GM23338 (cell line): ENCODE data around the gene C19orf25. TPM values are rescaled to one million over a fixed set of nuclear protein-coding genes. Genes with fewer than 3 reads are reported as not detected.

ENCODE experiments used
- ATAC-seq: fragments of 200-7000 bp; cut with Tn5 transposase; 3 replicates; pipeline ENCODE4 v1.9.1; 2020
- DNase-seq: peaks from one replicate; pipeline ENCODE4 v3.0.0-alpha.2; 2015; ENCODE audit warnings: low spot score
- H2AFZ ChIP-seq: fragments of 200-600 bp; sonication (generic); 2 replicates; pipeline ENCODE4 v1.8.0; 2016; ENCODE audit warnings: antibody characterized with exemption, mild to moderate bottlenecking, moderate library complexity
- H3F3A ChIP-seq: fragments of 200-600 bp; sonication (generic); replicated peaks from 2 replicates; pipeline ENCODE4 v1.8.0; 2017; ENCODE audit warnings: antibody characterized with exemption, mixed run types, low read depth
- H3K27ac ChIP-seq: fragments of 200-600 bp; sonication (generic); 2 replicates; pipeline ENCODE4 v1.6.1; 2016; ENCODE audit warnings: low read depth
- H3K27me3 ChIP-seq: fragments of 200-600 bp; sonication (generic); 2 replicates; pipeline ENCODE4 v1.8.0; 2016; ENCODE audit warnings: mild to moderate bottlenecking, mixed run types, moderate library complexity; ENCODE audit not compliant: insufficient read depth
- H3K36me3 ChIP-seq: fragments of 200-600 bp; sonication (generic); 2 replicates; pipeline ENCODE4 v1.8.0; 2016; ENCODE audit warnings: mild to moderate bottlenecking; ENCODE audit not compliant: insufficient read depth
- H3K4me1 ChIP-seq: fragments of 200-600 bp; sonication (generic); 2 replicates; pipeline ENCODE4 v1.8.0; 2016; ENCODE audit warnings: mild to moderate bottlenecking, moderate library complexity; ENCODE audit not compliant: insufficient read depth
- H3K4me2 ChIP-seq: fragments of 200-600 bp; sonication (generic); 2 replicates; pipeline ENCODE4 v1.7.1; 2017; ENCODE audit warnings: mixed run types
- H3K4me3 ChIP-seq: fragments of 200-600 bp; sonication (generic); 2 replicates; pipeline ENCODE4 v1.6.1; 2016; ENCODE audit warnings: mixed run types
- H3K79me2 ChIP-seq: fragments of 200-600 bp; sonication (generic); replicated peaks from 2 replicates; pipeline ENCODE4 v1.8.0; 2017; ENCODE audit warnings: mild to moderate bottlenecking; ENCODE audit not compliant: insufficient read depth
- H3K9me2 ChIP-seq: fragments of 200-600 bp; sonication (generic); 2 replicates; pipeline ENCODE4 v1.8.0; 2017; ENCODE audit not compliant: insufficient read depth
- H4K20me1 ChIP-seq: fragments of 200-600 bp; sonication (generic); replicated peaks from 2 replicates; pipeline ENCODE4 v1.8.0; 2017; ENCODE audit warnings: mild to moderate bottlenecking; ENCODE audit not compliant: insufficient read depth
- H3K27ac Mint-ChIP-seq: 2 replicates; pipeline ENCODE4 v1.8.0; 2020; ENCODE audit warnings: inconsistent platforms, mild to moderate bottlenecking, moderate library complexity, mixed read lengths
- H3K27me3 Mint-ChIP-seq: 3 replicates; pipeline ENCODE4 v1.8.0; 2022; ENCODE audit warnings: low read depth, mild to moderate bottlenecking, moderate library complexity, mixed read lengths, inconsistent platforms; ENCODE audit not compliant: insufficient read depth, poor library complexity
- H3K36me3 Mint-ChIP-seq: 3 replicates; pipeline ENCODE4 v1.8.0; 2021; ENCODE audit warnings: low read depth, mild to moderate bottlenecking, inconsistent platforms, moderate library complexity, mixed read lengths
- H3K4me1 Mint-ChIP-seq: 3 replicates; pipeline ENCODE4 v1.8.0; 2020; ENCODE audit warnings: mild to moderate bottlenecking, inconsistent platforms, mixed read lengths
- H3K4me3 Mint-ChIP-seq: 3 replicates; pipeline ENCODE4 v1.8.0; 2021; ENCODE audit warnings: moderate library complexity, mild to moderate bottlenecking, inconsistent platforms, mixed read lengths
- H3K9me3 Mint-ChIP-seq: 3 replicates; pipeline ENCODE4 v1.8.0; 2020; ENCODE audit warnings: moderate library complexity, mild to moderate bottlenecking, inconsistent platforms, mixed read lengths
- CREB1 ChIP-seq: fragments of 250-450 bp; sonication (Bioruptor Pico); IDR thresholded peaks from 2 replicates; pipeline ENCODE4 v1.5.0; 2020; ENCODE audit warnings: low read depth, mild to moderate bottlenecking, moderate library complexity
- CTCF ChIP-seq, 2 experiments: fragments of 200-600 bp in 1 of 2; sonication (generic) in 1 of 2; conservative IDR thresholded peaks; 2 replicates each; pipeline versions ENCODE4 v1.5.1 to v1.6.1; 2016 to 2017; ENCODE audit warnings: antibody characterized with exemption in 2 of 2, low read depth in 2 of 2, mild to moderate bottlenecking in 2 of 2, moderate library complexity in 1 of 2
- ETS1 ChIP-seq: IDR thresholded peaks from 2 replicates; pipeline ENCODE4 v1.6.1; 2016; ENCODE audit warnings: antibody characterized with exemption
- EZH2 ChIP-seq: fragments of 200-600 bp; sonication (generic); IDR thresholded peaks from one replicate; pipeline ENCODE4 v1.8.0; 2017; ENCODE audit warnings: antibody characterized with exemption, mild to moderate bottlenecking, low read depth; ENCODE audit not compliant: unreplicated experiment
- JUNB ChIP-seq: IDR thresholded peaks from one replicate; pipeline ENCODE4 v1.6.1; 2016; ENCODE audit warnings: antibody characterized with exemption; ENCODE audit not compliant: unreplicated experiment
- NANOG ChIP-seq: IDR thresholded peaks from 2 replicates; pipeline ENCODE4 v1.6.1; 2016; ENCODE audit warnings: antibody characterized with exemption, borderline replicate concordance
- POLR2AphosphoS5 ChIP-seq: IDR thresholded peaks from 2 replicates; pipeline ENCODE4 v1.6.1; 2016; ENCODE audit warnings: antibody characterized with exemption, low read depth
- REST ChIP-seq: IDR thresholded peaks from one replicate; pipeline ENCODE4 v1.6.1; 2018; ENCODE audit warnings: antibody characterized with exemption; ENCODE audit not compliant: unreplicated experiment
- STAT1 ChIP-seq: IDR thresholded peaks from one replicate; pipeline ENCODE4 v1.6.1; 2016; ENCODE audit warnings: antibody characterized with exemption; ENCODE audit not compliant: unreplicated experiment
- ZNF114 ChIP-seq: fragments of 250-450 bp; sonication (Bioruptor Pico); IDR thresholded peaks from 2 replicates; pipeline ENCODE4 v1.5.0; 2020; ENCODE audit warnings: mild to moderate bottlenecking, moderate library complexity
- polyA plus RNA-seq: library from polyadenylated mRNA; unstranded; fragments of >200 nt; fragmentation: Nextera tagmentation; extraction: Ambion mirVana; gene quantifications from 2 replicates; pipeline ENCODE4 v1.2.1, GENCODE V29; 2016
- total RNA-seq: library from RNA; depleted of rRNA; stranded (reverse); fragments of >200 nt; shearing (Covaris generic); gene quantifications from 2 replicates; pipeline ENCODE4 v1.2.3, GENCODE V29; 2014

The C19orf25 gene
- total and polyA plus RNA-seq, 2 experiments from 2014 or later = 43.5 to 61.1 TPM

- TF ChIP-seq CREB1 (CRISPR knock-in tag) (no peak), JUNB (no peak), REST (no peak), CTCF (conservative IDR thresholded peaks at IDR 0.05; ENCODE audit: low read depth in 2 of 2) (0 out of 4 replicates have a peak, but pooled peaks of 1 of the 2 experiments have one; percentile 23), NANOG (no peak), POLR2AphosphoS5 (no peak)
- ATAC-seq (peak; percentile 38), DNase-seq (peak; percentile 84)
- Histone ChIP-seq H4K20me1 (peaks cover 11% of the 10 kb centered on the region; the same call in 1 of the 2 replicates), H3K9me2 (no peaks in the 10 kb centered on the region), H3K27ac (no peak overlapping the region), H3K4me1 (peaks cover 6% of the 10 kb centered on the region; the same call in 1 of the 2 replicates), H3K4me2 (peak overlapping the region; percentile 89), H3K36me3 (no peaks in the 10 kb centered on the region), H3K27me3 (peaks cover 71% of the 10 kb centered on the region), H3K4me3 (peak overlapping the region; percentile 63), H3F3A (peaks cover 18% of the 10 kb centered on the region), H2AFZ (no peak overlapping the region), H3K79me2 (no peaks in the 10 kb centered on the region)
- Mint-ChIP-seq H3K27ac (no peak overlapping the region), H3K36me3 (no peaks in the 10 kb centered on the region; the same call in 2 of the 3 replicates), H3K4me1 (peaks cover 6% of the 10 kb centered on the region; the same call in 2 of the 3 replicates), H3K4me3 (peak overlapping the region; percentile 54), H3K9me3 (0 out of 3 replicates have a peak, but pooled peaks cover 3% of the 10 kb centered on the region), H3K27me3 (peaks cover 52% of the 10 kb centered on the region)
Observed at GRCh38 chr19:1471010-1471514, 8.0 kb downstream of the C19orf25 start.

- Histone ChIP-seq H3K27me3 (peaks cover 77% of the 10 kb centered on the region), H3K79me2 (no peaks in the 10 kb centered on the region), H3K4me3 (peak overlapping the region; percentile 63), H3K36me3 (no peaks in the 10 kb centered on the region), H4K20me1 (peaks cover 11% of the 10 kb centered on the region; the same call in 1 of the 2 replicates), H3K4me1 (peaks cover 6% of the 10 kb centered on the region; the same call in 1 of the 2 replicates), H3K9me2 (no peaks in the 10 kb centered on the region), H3K27ac (no peak overlapping the region), H3F3A (peaks cover 18% of the 10 kb centered on the region), H2AFZ (no peak overlapping the region), H3K4me2 (peak overlapping the region; percentile 89)
- DNase-seq (peak; percentile 84), ATAC-seq (peak; percentile 28)
- H3K4me3 Mint-ChIP-seq = peak overlapping the region; percentile 58
- H3K27ac Mint-ChIP-seq = no peak overlapping the region
- peaks cover 6% of the 10 kb centered on the region; the same call in 2 of the 3 replicates for H3K4me1 Mint-ChIP-seq
- H3K27me3 Mint-ChIP-seq = peaks cover 55% of the 10 kb centered on the region
- 0 out of 3 replicates have a peak, but pooled peaks cover 3% of the 10 kb centered on the region for H3K9me3 Mint-ChIP-seq
- H3K36me3 Mint-ChIP-seq = no peaks in the 10 kb centered on the region; the same call in 2 of the 3 replicates
- no peak for TF ChIP-seq JUNB
- TF ChIP-seq EZH2 = no peak
- no peak for TF ChIP-seq ETS1
- TF ChIP-seq ZNF114 (CRISPR knock-in tag) = no peak
- no peak for TF ChIP-seq STAT1
Observed at GRCh38 chr19:1470305-1471009, 8.6 kb downstream of the C19orf25 start.
